Measurements from ENCODE around the gene CDH10. TPM values are rescaled to one million over a fixed set of nuclear protein-coding genes. Genes with fewer than 3 reads are reported as not detected.

CDH10 gene
- total and polyA plus RNA-seq, 7 experiments from 2014 or later, result not detected

- CTCF ChIA-PET, result no interaction called here
- Histone ChIP-seq H3K4me1 (ENCODE audit: control insufficient read depth in 2 of 2, insufficient read depth in 2 of 2, low read length in 2 of 2) (no peaks in the 10 kb centered on the region), H3K27me3 (ENCODE audit: control insufficient read depth in 2 of 2, insufficient read depth in 2 of 2, low read length in 2 of 2) (no peaks in the 10 kb centered on the region), H3K36me3 (ENCODE audit: control insufficient read depth in 2 of 3, insufficient read depth in 3 of 3, low read length in 3 of 3) (no peaks in the 10 kb centered on the region), H3K9me3 (ENCODE audit: control insufficient read depth in 2 of 3, low read length in 3 of 3) (no peaks in the 10 kb centered on the region), H3K27ac (ENCODE audit: low read depth, low read length) (no peak overlapping the region), H3K4me3 (ENCODE audit: low read length) (no peak overlapping the region)
- ATAC-seq (no peak), DNase-seq (no peak)
- no peaks in the 10 kb centered on the region for H3K27me3 Mint-ChIP-seq
- H3K9me3 Mint-ChIP-seq, result peaks cover 0 to 17% (median 0%) of the 10 kb centered on the region in 11 donors
- intact Hi-C loops (cut with micrococcal nuclease), result no loop called here
- no peaks in the 10 kb centered on the region for H3K4me1 Mint-ChIP-seq
- H3K4me3 Mint-ChIP-seq, result no peak overlapping the region
- H3K36me3 Mint-ChIP-seq, result no peaks in the 10 kb centered on the region
- no peak overlapping the region for H3K27ac Mint-ChIP-seq
- POLR2A ChIA-PET, result no interaction called here
Measured at GRCh38 chr5:24538346-24538745, 106.4 kb downstream of the CDH10 start.

- H3K27ac ChIP-seq (ENCODE audit: low read depth, low read length), result no peak overlapping the region
- Mint-ChIP-seq H3K36me3 (no peaks in the 10 kb centered on the region), H3K4me3 (no peak overlapping the region), H3K4me1 (no peaks in the 10 kb centered on the region), H3K9me3 (peaks cover 0 to 22% (median 4%) of the 10 kb centered on the region in 11 donors), H3K27ac (no peak overlapping the region), H3K27me3 (no peaks in the 10 kb centered on the region)
- no peaks in the 10 kb centered on the region for H3K9me3 ChIP-seq (ENCODE audit: control insufficient read depth in 2 of 3, low read length in 3 of 3)
- ATAC-seq (no peak), DNase-seq (no peak)
- no peak overlapping the region for H3K4me3 ChIP-seq (ENCODE audit: low read length)
- intact Hi-C loops (cut with micrococcal nuclease), result no loop called here
- no peaks in the 10 kb centered on the region for H3K4me1 ChIP-seq (ENCODE audit: control insufficient read depth in 2 of 2, insufficient read depth in 2 of 2, low read length in 2 of 2)
- no peaks in the 10 kb centered on the region for H3K36me3 ChIP-seq (ENCODE audit: control insufficient read depth in 2 of 3, insufficient read depth in 3 of 3, low read length in 3 of 3)
- ChIA-PET CTCF (no interaction called here), POLR2A (no interaction called here)
- H3K27me3 ChIP-seq (ENCODE audit: control insufficient read depth in 2 of 2, insufficient read depth in 2 of 2, low read length in 2 of 2), result no peaks in the 10 kb centered on the region
Measured at GRCh38 chr5:24535646-24536045, 109.1 kb downstream of the CDH10 start.

GRCh38 chr5:24530906-24531305 is 113.9 kb downstream of the CDH10 start:
- POLR2A ChIA-PET, result no interaction called here
- CTCF ChIA-PET, result no interaction called here
- Histone ChIP-seq H3K9me3 (ENCODE audit: control insufficient read depth in 2 of 3, low read length in 3 of 3) (no peaks in the 10 kb centered on the region), H3K27me3 (ENCODE audit: control insufficient read depth in 2 of 2, insufficient read depth in 2 of 2, low read length in 2 of 2) (no peaks in the 10 kb centered on the region), H3K27ac (ENCODE audit: low read depth, low read length) (no peak overlapping the region), H3K36me3 (ENCODE audit: control insufficient read depth in 2 of 3, insufficient read depth in 3 of 3, low read length in 3 of 3) (no peaks in the 10 kb centered on the region), H3K4me1 (ENCODE audit: control insufficient read depth in 2 of 2, insufficient read depth in 2 of 2, low read length in 2 of 2) (no peaks in the 10 kb centered on the region), H3K4me3 (ENCODE audit: low read length) (no peak overlapping the region)
- Mint-ChIP-seq H3K36me3 (no peaks in the 10 kb centered on the region), H3K27ac (no peak overlapping the region), H3K27me3 (no peaks in the 10 kb centered on the region), H3K9me3 (peaks cover 0 to 28% (median 5%) of the 10 kb centered on the region in 11 donors), H3K4me3 (no peak overlapping the region), H3K4me1 (no peaks in the 10 kb centered on the region)
- no peak for DNase-seq
- intact Hi-C loops (cut with micrococcal nuclease), result no loop called here
- ATAC-seq, result no peak

- no peaks in the 10 kb centered on the region for H3K27me3 ChIP-seq (ENCODE audit: control insufficient read depth in 2 of 2, insufficient read depth in 2 of 2, low read length in 2 of 2)
- intact Hi-C loops (cut with micrococcal nuclease), result no loop called here
- CTCF ChIA-PET, result no interaction called here
- H3K9me3 Mint-ChIP-seq, result peaks cover 0 to 19% (median 5%) of the 10 kb centered on the region in 11 donors
- H3K4me1 Mint-ChIP-seq, result no peaks in the 10 kb centered on the region
- H3K4me1 ChIP-seq (ENCODE audit: control insufficient read depth in 2 of 2, insufficient read depth in 2 of 2, low read length in 2 of 2), result no peaks in the 10 kb centered on the region
- H3K27ac Mint-ChIP-seq, result no peak overlapping the region
- ATAC-seq (no peak), DNase-seq (no peak)
- H3K27ac ChIP-seq (ENCODE audit: low read depth, low read length), result no peak overlapping the region
- no peaks in the 10 kb centered on the region for H3K36me3 ChIP-seq (ENCODE audit: control insufficient read depth in 2 of 3, insufficient read depth in 3 of 3, low read length in 3 of 3)
- H3K27me3 Mint-ChIP-seq, result no peaks in the 10 kb centered on the region
- no peak overlapping the region for H3K4me3 Mint-ChIP-seq
- no peaks in the 10 kb centered on the region for H3K36me3 Mint-ChIP-seq
- no peaks in the 10 kb centered on the region for H3K9me3 ChIP-seq (ENCODE audit: control insufficient read depth in 2 of 3, low read length in 3 of 3)
- POLR2A ChIA-PET, result no interaction called here
- H3K4me3 ChIP-seq (ENCODE audit: low read length), result no peak overlapping the region
Measured at GRCh38 chr5:24525414-24525813, 119.4 kb downstream of the CDH10 start.

DNA sequence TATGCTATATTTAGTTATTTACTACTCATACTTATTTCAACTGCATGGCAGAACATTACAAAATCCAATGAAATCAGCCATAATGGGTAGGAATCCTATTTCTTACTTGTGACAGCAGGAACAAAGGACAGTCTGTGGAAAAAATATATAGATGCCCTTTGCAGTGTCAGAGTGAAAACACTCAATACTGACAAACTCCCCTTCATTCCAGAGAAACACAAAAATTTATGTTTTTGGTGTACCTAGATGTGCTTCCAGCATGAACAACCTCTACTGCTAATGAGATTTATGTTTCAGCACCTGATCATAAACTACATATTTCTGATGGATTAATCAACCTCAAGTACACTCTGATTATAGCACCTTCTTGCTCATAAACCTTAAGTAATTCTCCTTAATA is 132.4 kb downstream of the CDH10 start:
- ATAC-seq (no peak), DNase-seq (no peak)
- no peaks in the 10 kb centered on the region for H3K4me1 Mint-ChIP-seq
- Histone ChIP-seq H3K4me3 (ENCODE audit: low read length) (no peak overlapping the region), H3K27me3 (ENCODE audit: control insufficient read depth in 2 of 2, insufficient read depth in 2 of 2, low read length in 2 of 2) (no peaks in the 10 kb centered on the region), H3K36me3 (ENCODE audit: control insufficient read depth in 2 of 3, insufficient read depth in 3 of 3, low read length in 3 of 3) (no peaks in the 10 kb centered on the region), H3K27ac (ENCODE audit: low read depth, low read length) (no peak overlapping the region), H3K4me1 (ENCODE audit: control insufficient read depth in 2 of 2, insufficient read depth in 2 of 2, low read length in 2 of 2) (no peaks in the 10 kb centered on the region), H3K9me3 (ENCODE audit: control insufficient read depth in 2 of 3, low read length in 3 of 3) (peaks cover 0 to 4% (median 0%) of the 10 kb centered on the region in 3 experiments)
- H3K36me3 Mint-ChIP-seq, result no peaks in the 10 kb centered on the region
- no peak overlapping the region for H3K27ac Mint-ChIP-seq
- intact Hi-C loops (cut with micrococcal nuclease), result no loop called here
- ChIA-PET POLR2A (no interaction called here), CTCF (no interaction called here)
- H3K9me3 Mint-ChIP-seq, result peaks cover 3 to 27% (median 6%) of the 10 kb centered on the region in 11 donors
- no peak overlapping the region for H3K4me3 Mint-ChIP-seq
- H3K27me3 Mint-ChIP-seq, result no peaks in the 10 kb centered on the region

DNA sequence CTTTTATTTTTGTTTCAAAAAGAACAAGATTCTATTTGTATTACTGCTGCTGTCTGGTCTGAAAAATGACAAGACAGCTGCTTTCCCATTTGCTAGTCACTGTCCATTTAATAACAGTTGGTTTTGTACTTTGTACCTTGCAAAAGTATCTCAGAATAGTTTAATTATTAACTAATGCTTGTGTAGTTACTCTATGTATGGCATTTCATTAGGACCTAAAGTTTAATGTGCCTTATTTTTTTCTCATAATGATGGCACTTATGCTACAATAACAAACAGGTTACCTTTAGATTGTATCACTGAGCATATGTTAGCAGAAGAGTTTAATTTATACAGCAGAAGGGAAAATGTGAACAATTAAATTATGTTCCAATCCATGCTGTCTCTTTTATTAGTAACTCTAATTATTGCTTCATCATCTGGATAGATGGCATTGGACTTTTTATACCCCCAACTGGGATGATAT is 134.2 kb downstream of the CDH10 start:
- no peaks in the 10 kb centered on the region for H3K4me1 Mint-ChIP-seq
- H3K36me3 Mint-ChIP-seq, result no peaks in the 10 kb centered on the region
- POLR2A ChIA-PET, result no interaction called here
- no peaks in the 10 kb centered on the region for H3K27me3 Mint-ChIP-seq
- no peak overlapping the region for H3K4me3 ChIP-seq (ENCODE audit: low read length)
- H3K4me3 Mint-ChIP-seq, result no peak overlapping the region
- H3K27me3 ChIP-seq (ENCODE audit: control insufficient read depth in 2 of 2, insufficient read depth in 2 of 2, low read length in 2 of 2), result no peaks in the 10 kb centered on the region
- peaks cover under 1 to 26% (median 7%) of the 10 kb centered on the region in 11 donors for H3K9me3 Mint-ChIP-seq
- H3K9me3 ChIP-seq (ENCODE audit: control insufficient read depth in 2 of 3, low read length in 3 of 3), result peaks cover 0 to 4% (median 0%) of the 10 kb centered on the region in 3 experiments
- H3K36me3 ChIP-seq (ENCODE audit: control insufficient read depth in 2 of 3, insufficient read depth in 3 of 3, low read length in 3 of 3), result no peaks in the 10 kb centered on the region
- H3K27ac Mint-ChIP-seq, result no peak overlapping the region
- intact Hi-C loops (cut with micrococcal nuclease), result no loop called here
- CTCF ChIA-PET, result no interaction called here
- DNase-seq (no peak), ATAC-seq (no peak)
- H3K27ac ChIP-seq (ENCODE audit: low read depth, low read length), result no peak overlapping the region
- H3K4me1 ChIP-seq (ENCODE audit: control insufficient read depth in 2 of 2, insufficient read depth in 2 of 2, low read length in 2 of 2), result no peaks in the 10 kb centered on the region

GRCh38 chr5:24509943-24510342 is 134.8 kb downstream of the CDH10 start:
- no peaks in the 10 kb centered on the region for H3K4me1 ChIP-seq (ENCODE audit: control insufficient read depth in 2 of 2, insufficient read depth in 2 of 2, low read length in 2 of 2)
- no peak for ATAC-seq
- no peak for DNase-seq
- H3K27me3 ChIP-seq (ENCODE audit: control insufficient read depth in 2 of 2, insufficient read depth in 2 of 2, low read length in 2 of 2), result no peaks in the 10 kb centered on the region
- POLR2A ChIA-PET, result no interaction called here
- CTCF ChIA-PET, result no interaction called here
- intact Hi-C loops (cut with micrococcal nuclease), result no loop called here
- no peak overlapping the region for H3K27ac ChIP-seq (ENCODE audit: low read depth, low read length)
- no peaks in the 10 kb centered on the region for H3K4me1 Mint-ChIP-seq
- no peaks in the 10 kb centered on the region for H3K36me3 ChIP-seq (ENCODE audit: control insufficient read depth in 2 of 3, insufficient read depth in 3 of 3, low read length in 3 of 3)
- H3K27me3 Mint-ChIP-seq, result no peaks in the 10 kb centered on the region
- H3K27ac Mint-ChIP-seq, result no peak overlapping the region
- peaks cover 0 to 24% (median 8%) of the 10 kb centered on the region in 11 donors for H3K9me3 Mint-ChIP-seq
- no peak overlapping the region for H3K4me3 ChIP-seq (ENCODE audit: low read length)
- peaks cover 0 to 4% (median 0%) of the 10 kb centered on the region in 3 experiments for H3K9me3 ChIP-seq (ENCODE audit: control insufficient read depth in 2 of 3, low read length in 3 of 3)
- H3K36me3 Mint-ChIP-seq, result no peaks in the 10 kb centered on the region
- no peak overlapping the region for H3K4me3 Mint-ChIP-seq

Measured in naive thymus-derived CD4-positive, alpha-beta T cell (primary cell).